Measurements from ENCODE around the gene UPF2.
"Not testable (repeated sequence)": the region's sequence is repeated elsewhere in the genome, so short reads cannot be mapped to it uniquely, and the experiment has no call there.

Gene UPF2

DNA sequence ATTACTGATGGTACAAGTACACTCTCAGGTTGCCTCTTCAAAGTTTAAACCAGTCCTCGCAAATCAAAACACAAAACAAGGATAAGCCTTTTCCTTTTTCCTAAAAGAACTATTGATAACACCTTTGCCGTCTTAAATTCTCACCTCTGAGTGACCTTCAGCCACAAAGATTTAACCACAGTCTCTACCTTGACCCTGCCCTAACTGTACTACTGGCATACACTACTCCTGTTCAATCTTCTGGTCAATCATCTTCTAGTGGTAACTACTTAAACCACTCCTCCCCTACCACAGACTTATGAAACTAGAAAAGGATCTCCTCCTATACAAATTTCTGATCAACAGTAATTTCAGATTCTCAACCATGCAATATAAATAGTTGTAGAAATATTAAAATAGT is 15.1 kb downstream of the UPF2 start:
- peak overlapping the region; percentile 19 for H3K27ac Mint-ChIP-seq (ENCODE audit: low read depth)
- H3K4me3 Mint-ChIP-seq = no peak overlapping the region
- H3K27me3 Mint-ChIP-seq = no peaks in the 10 kb centered on the region
- no peaks in the 10 kb centered on the region for H3K9me3 Mint-ChIP-seq
- ATAC-seq (replicated peaks; ENCODE audit: extremely low read depth, poor library complexity, severe bottlenecking) = no peak
- H3K36me3 Mint-ChIP-seq (ENCODE audit: insufficient read depth) = peaks cover 38% of the 10 kb centered on the region
- H3K4me1 Mint-ChIP-seq = peaks cover 44% of the 10 kb centered on the region
- no peak for DNase-seq (ENCODE audit: low spot score in 2 of 2)

- ATAC-seq (replicated peaks; ENCODE audit: extremely low read depth, poor library complexity, severe bottlenecking) = no peak
- Mint-ChIP-seq H3K27me3 (no peaks in the 10 kb centered on the region), H3K9me3 (no peaks in the 10 kb centered on the region), H3K27ac (ENCODE audit: low read depth) (no peak overlapping the region), H3K36me3 (ENCODE audit: insufficient read depth) (peaks cover 24% of the 10 kb centered on the region), H3K4me3 (no peak overlapping the region), H3K4me1 (peaks cover 46% of the 10 kb centered on the region)
- DNase-seq (ENCODE audit: low spot score in 2 of 2) = no peak
Measured at GRCh38 chr10:12025591-12025990, 17.0 kb downstream of the UPF2 start.

GRCh38 chr10:12022580-12023257 is 19.9 kb downstream of the UPF2 start:
- ATAC-seq (replicated peaks; ENCODE audit: extremely low read depth, poor library complexity, severe bottlenecking) = no peak
- DNase-seq (ENCODE audit: low spot score in 2 of 2) = no peak
- Mint-ChIP-seq H3K9me3 (no peaks in the 10 kb centered on the region), H3K27ac (ENCODE audit: low read depth) (peak overlapping the region; percentile 44), H3K36me3 (ENCODE audit: insufficient read depth) (peaks cover 2% of the 10 kb centered on the region), H3K27me3 (no peaks in the 10 kb centered on the region), H3K4me1 (peaks cover 32% of the 10 kb centered on the region), H3K4me3 (peak overlapping the region; percentile 23)

- no peak overlapping the region for H3K4me3 Mint-ChIP-seq
- H3K27ac Mint-ChIP-seq (ENCODE audit: low read depth) = no peak overlapping the region
- H3K4me1 Mint-ChIP-seq = peaks cover 23% of the 10 kb centered on the region
- H3K36me3 Mint-ChIP-seq (ENCODE audit: insufficient read depth) = no peaks in the 10 kb centered on the region
- no peaks in the 10 kb centered on the region for H3K9me3 Mint-ChIP-seq
- H3K27me3 Mint-ChIP-seq = no peaks in the 10 kb centered on the region
- ATAC-seq (replicated peaks; ENCODE audit: extremely low read depth, poor library complexity, severe bottlenecking) = no peak
- DNase-seq (ENCODE audit: low spot score in 2 of 2) = no peak
Measured at GRCh38 chr10:12020574-12020973, 22.0 kb downstream of the UPF2 start.

GRCh38 chr10:12019283-12019971 is 23.2 kb downstream of the UPF2 start:
- no peaks in the 10 kb centered on the region for H3K9me3 Mint-ChIP-seq
- no peak overlapping the region for H3K27ac Mint-ChIP-seq (ENCODE audit: low read depth)
- no peak for ATAC-seq (replicated peaks; ENCODE audit: extremely low read depth, poor library complexity, severe bottlenecking)

GRCh38 chr10:12018438-12019282 is 23.9 kb downstream of the UPF2 start:
- Mint-ChIP-seq H3K4me3 (no peak overlapping the region), H3K27ac (ENCODE audit: low read depth) (no peak overlapping the region), H3K27me3 (no peaks in the 10 kb centered on the region), H3K36me3 (ENCODE audit: insufficient read depth) (peaks cover 6% of the 10 kb centered on the region), H3K9me3 (no peaks in the 10 kb centered on the region), H3K4me1 (peaks cover 27% of the 10 kb centered on the region)
- no peak for DNase-seq (ENCODE audit: low spot score in 2 of 2)
- no peak for ATAC-seq (replicated peaks; ENCODE audit: extremely low read depth, poor library complexity, severe bottlenecking)

More at GRCh38 chr10:12019283-12019971, 23.2 kb downstream of the UPF2 start:
- DNase-seq (ENCODE audit: low spot score in 2 of 2) = no peak
- no peaks in the 10 kb centered on the region for H3K27me3 Mint-ChIP-seq
- H3K4me3 Mint-ChIP-seq = no peak overlapping the region
- H3K4me1 Mint-ChIP-seq = peaks cover 27% of the 10 kb centered on the region
- peaks cover 6% of the 10 kb centered on the region for H3K36me3 Mint-ChIP-seq (ENCODE audit: insufficient read depth)

GRCh38 chr10:12013926-12014325 is 28.7 kb downstream of the UPF2 start:
- H3K4me3 Mint-ChIP-seq = no peak overlapping the region
- H3K4me1 Mint-ChIP-seq = peaks cover 16% of the 10 kb centered on the region
- H3K36me3 Mint-ChIP-seq (ENCODE audit: insufficient read depth) = peaks cover 25% of the 10 kb centered on the region
- no peak for ATAC-seq (replicated peaks; ENCODE audit: extremely low read depth, poor library complexity, severe bottlenecking)
- H3K27ac Mint-ChIP-seq (ENCODE audit: low read depth) = no peak overlapping the region
- no peak for DNase-seq (ENCODE audit: low spot score in 2 of 2)
- no peaks in the 10 kb centered on the region for H3K27me3 Mint-ChIP-seq
- peaks cover 7% of the 10 kb centered on the region for H3K9me3 Mint-ChIP-seq

- Mint-ChIP-seq H3K4me1 (peaks cover 16% of the 10 kb centered on the region), H3K36me3 (ENCODE audit: insufficient read depth) (peaks cover 28% of the 10 kb centered on the region)
- ATAC-seq (replicated peaks; ENCODE audit: extremely low read depth, poor library complexity, severe bottlenecking); H3K9me3 Mint-ChIP-seq; H3K27me3 Mint-ChIP-seq; DNase-seq (ENCODE audit: low spot score in 2 of 2); H3K4me3 Mint-ChIP-seq; H3K27ac Mint-ChIP-seq (ENCODE audit: low read depth): not testable (repeated sequence)
Measured at GRCh38 chr10:12013391-12013790, 29.2 kb downstream of the UPF2 start.

- Mint-ChIP-seq H3K4me1 (peaks cover 4% of the 10 kb centered on the region), H3K36me3 (ENCODE audit: insufficient read depth) (peaks cover 38% of the 10 kb centered on the region), H3K9me3 (peaks cover 7% of the 10 kb centered on the region), H3K4me3 (no peak overlapping the region), H3K27me3 (no peaks in the 10 kb centered on the region), H3K27ac (ENCODE audit: low read depth) (no peak overlapping the region)
- no peak for DNase-seq (ENCODE audit: low spot score in 2 of 2)
- no peak for ATAC-seq (replicated peaks; ENCODE audit: extremely low read depth, poor library complexity, severe bottlenecking)
Measured at GRCh38 chr10:12010353-12010752, 32.3 kb downstream of the UPF2 start.

DNA sequence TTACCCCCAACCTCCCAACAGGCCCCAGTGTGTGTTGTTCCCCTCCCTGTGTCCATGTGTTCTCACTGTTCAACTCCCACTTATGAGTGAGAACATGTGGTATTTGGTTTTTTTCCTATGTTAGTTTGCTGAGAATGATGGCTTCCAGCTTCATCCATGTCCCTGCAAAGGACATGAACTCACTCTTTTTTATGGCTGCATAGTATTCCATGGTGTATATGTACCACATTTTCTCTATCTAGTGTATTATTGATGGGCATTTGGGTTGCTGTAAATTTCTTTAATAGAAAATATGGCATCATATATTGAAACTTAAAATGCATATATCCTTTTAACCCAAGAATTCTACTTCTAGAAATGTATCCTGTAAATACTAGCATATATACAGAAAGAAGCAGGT is 33.8 kb downstream of the UPF2 start:
- not testable (repeated sequence) for H3K4me3 Mint-ChIP-seq; ATAC-seq (replicated peaks; ENCODE audit: extremely low read depth, poor library complexity, severe bottlenecking); H3K27ac Mint-ChIP-seq (ENCODE audit: low read depth); H3K27me3 Mint-ChIP-seq; H3K9me3 Mint-ChIP-seq; H3K4me1 Mint-ChIP-seq; DNase-seq (ENCODE audit: low spot score in 2 of 2)
- peaks cover 43% of the 10 kb centered on the region for H3K36me3 Mint-ChIP-seq (ENCODE audit: insufficient read depth)

DNA sequence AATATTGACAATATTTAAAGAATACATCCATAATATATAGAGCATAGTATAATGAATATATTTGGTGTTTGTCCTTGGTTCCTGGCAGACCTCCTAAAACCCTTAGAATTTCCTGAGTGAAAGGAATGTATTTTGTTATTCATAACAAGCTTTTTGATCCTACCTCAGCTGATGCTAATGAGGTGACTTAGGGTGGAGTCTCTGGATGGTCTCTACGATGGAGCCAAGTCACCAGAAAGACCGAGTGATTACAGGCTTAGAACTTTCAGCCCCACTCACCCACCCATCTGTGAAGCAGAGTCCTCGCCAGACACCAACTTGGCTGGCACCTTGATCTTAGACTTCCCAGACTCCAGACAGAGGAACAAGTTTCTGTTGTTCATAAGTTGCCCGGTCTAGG is 35.9 kb downstream of the UPF2 start:
- no peak overlapping the region for H3K4me3 Mint-ChIP-seq
- ATAC-seq (replicated peaks; ENCODE audit: extremely low read depth, poor library complexity, severe bottlenecking) = no peak
- no peaks in the 10 kb centered on the region for H3K27me3 Mint-ChIP-seq
- DNase-seq (ENCODE audit: low spot score in 2 of 2) = no peak
- H3K27ac Mint-ChIP-seq (ENCODE audit: low read depth) = no peak overlapping the region
- H3K9me3 Mint-ChIP-seq = peaks cover 7% of the 10 kb centered on the region
- no peaks in the 10 kb centered on the region for H3K4me1 Mint-ChIP-seq
- H3K36me3 Mint-ChIP-seq (ENCODE audit: insufficient read depth) = peaks cover 52% of the 10 kb centered on the region

DNA sequence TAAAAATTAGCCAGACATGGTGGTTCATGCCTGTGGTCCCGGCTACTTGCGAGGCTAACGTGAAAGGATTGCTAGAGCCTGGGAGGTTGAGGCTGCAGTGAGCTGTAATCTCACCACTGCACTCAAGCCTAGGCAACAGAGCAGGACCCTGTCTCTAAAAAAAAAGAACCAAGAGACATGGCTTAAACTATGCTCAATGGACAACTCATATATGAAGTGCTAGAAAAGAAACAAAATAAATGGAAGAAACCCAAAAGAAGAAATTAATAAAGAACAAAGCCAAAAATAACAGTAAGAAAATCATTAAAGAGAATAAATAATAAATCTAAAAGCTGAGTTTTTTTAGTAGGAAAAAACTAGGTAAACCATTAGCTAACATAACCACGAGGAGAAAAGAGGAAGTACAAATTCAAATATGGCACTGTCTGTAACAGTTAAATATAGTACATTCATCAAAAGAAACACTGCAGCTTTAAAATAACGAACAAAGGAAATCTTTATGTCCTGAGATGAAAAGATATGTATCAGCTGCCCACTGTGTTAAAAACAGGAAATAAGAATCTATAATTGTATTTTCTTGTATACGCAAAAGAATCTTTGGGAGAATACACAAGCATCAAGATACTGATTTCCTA is 48.7 kb downstream of the UPF2 start:
- DNase-seq (ENCODE audit: low spot score in 2 of 2) (no peak), ATAC-seq (replicated peaks; ENCODE audit: extremely low read depth, poor library complexity, severe bottlenecking) (no peak)
- H3K4me1 Mint-ChIP-seq = peaks cover 9% of the 10 kb centered on the region
- H3K27me3 Mint-ChIP-seq = no peaks in the 10 kb centered on the region
- H3K4me3 Mint-ChIP-seq = no peak overlapping the region
- H3K36me3 Mint-ChIP-seq (ENCODE audit: insufficient read depth) = peaks cover 38% of the 10 kb centered on the region
- peak overlapping the region; percentile 72 for H3K27ac Mint-ChIP-seq (ENCODE audit: low read depth)
- H3K9me3 Mint-ChIP-seq = no peaks in the 10 kb centered on the region

All from central memory CD8-positive, alpha-beta T cell (primary cell).